ENCODE measurements around the gene PLCB3.

The PLCB3 gene

GRCh38 chr11:64288353-64288750, 37.0 kb downstream of the PLCB3 start:
- DNase-seq (ENCODE audit: low read depth) = no peak

- no peak for DNase-seq (ENCODE audit: low read depth)
Measured at GRCh38 chr11:64289002-64289564, 37.8 kb downstream of the PLCB3 start.

GRCh38 chr11:64290352-64291261, 39.3 kb downstream of the PLCB3 start:
- DNase-seq (ENCODE audit: low read depth) = no peak

GRCh38 chr11:64291262-64291751, 40.0 kb downstream of the PLCB3 start, which contains the start of gene KCNK4:
TSS of gene KCNK4 (plus strand) at chr11:64291302. CDS start at chr11:64293019, 1,717 bp downstream.
- DNase-seq (ENCODE audit: low read depth) = no peak

GRCh38 chr11:64291752-64292459, 40.6 kb downstream of the PLCB3 start:
- DNase-seq (ENCODE audit: low read depth) = no peak

- DNase-seq (ENCODE audit: low read depth) = no peak
Measured at GRCh38 chr11:64292460-64293254, 41.3 kb downstream of the PLCB3 start.

- no peak for DNase-seq (ENCODE audit: low read depth)
Measured at GRCh38 chr11:64294774-64295173, 43.4 kb downstream of the PLCB3 start.

- no peak for DNase-seq (ENCODE audit: low read depth)
Measured at GRCh38 chr11:64295760-64296159, 44.4 kb downstream of the PLCB3 start.

- DNase-seq (ENCODE audit: low read depth) = no peak
Measured at GRCh38 chr11:64296236-64296635, 44.9 kb downstream of the PLCB3 start.

GRCh38 chr11:64296830-64297698, 45.7 kb downstream of the PLCB3 start:
- DNase-seq (ENCODE audit: low read depth) = no peak

GRCh38 chr11:64297699-64298358, 46.5 kb downstream of the PLCB3 start:
- DNase-seq (ENCODE audit: low read depth) = no peak

- DNase-seq (ENCODE audit: low read depth) = no peak
Measured at GRCh38 chr11:64298966-64299846, 47.9 kb downstream of the PLCB3 start.

- DNase-seq (ENCODE audit: low read depth) = no peak
Measured at GRCh38 chr11:64299847-64300648, 48.7 kb downstream of the PLCB3 start, which contains the start of gene CATSPERZ. TSS of gene CATSPERZ (plus strand) at chr11:64300358. CDS start at chr11:64300411, 53 bp downstream.

- DNase-seq (ENCODE audit: low read depth) = peak; percentile 35
Measured at GRCh38 chr11:64303109-64304031, 52.0 kb downstream of the PLCB3 start.

GRCh38 chr11:64304032-64304315, 52.6 kb downstream of the PLCB3 start:
- DNase-seq (ENCODE audit: low read depth) = no peak

GRCh38 chr11:64304316-64305072, 53.2 kb downstream of the PLCB3 start:
- peak; percentile 95 for DNase-seq (ENCODE audit: low read depth)
